ENCODE data around the gene ETNK1. TPM values are rescaled to one million over a fixed set of nuclear protein-coding genes. Genes with fewer than 3 reads are reported as not detected.

Gene ETNK1
- total and polyA plus RNA-seq, 2 experiments from 2014 or later = 20.0 to 34.0 TPM

DNA sequence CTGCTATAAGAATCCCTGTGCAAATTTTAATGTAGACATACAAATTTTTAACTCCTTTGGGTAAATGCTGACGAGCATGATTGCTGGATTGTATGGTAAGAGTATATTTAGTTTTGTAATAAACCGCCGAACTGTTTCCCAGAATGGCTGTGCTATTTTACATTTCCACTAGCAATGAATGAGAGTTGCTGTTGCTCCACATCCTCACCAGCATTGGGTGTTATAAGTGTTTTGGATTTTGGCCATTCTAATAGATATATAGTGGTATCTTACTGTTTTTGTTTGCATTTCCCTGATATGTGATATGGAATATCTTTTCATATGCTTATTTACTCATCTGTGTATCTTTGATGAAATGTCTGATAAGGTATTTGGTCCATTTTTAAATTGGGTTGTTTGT lies 23.7 kb downstream of the ETNK1 start:
- Histone ChIP-seq H3K4me3 (no peak overlapping the region), H3K27ac (no peak overlapping the region), H3K4me1 (ENCODE audit: insufficient read depth) (peaks cover 10% of the 10 kb centered on the region), H3K9me2 (ENCODE audit: insufficient read depth) (no peaks in the 10 kb centered on the region), H3F3A (ENCODE audit: insufficient read depth) (peaks cover 13% of the 10 kb centered on the region; the same call in 1 of the 2 replicates), H3K9me3 (ENCODE audit: low read depth) (no peaks in the 10 kb centered on the region), H3K79me2 (ENCODE audit: insufficient read depth) (peaks cover 87% of the 10 kb centered on the region), H3K9ac (no peak overlapping the region), H2AFZ (no peak overlapping the region), H3K27me3 (replicated peaks; ENCODE audit: insufficient read depth) (no peaks in the 10 kb centered on the region), H3K36me3 (ENCODE audit: low read depth) (no peaks in the 10 kb centered on the region), H3K4me2 (ENCODE audit: unreplicated experiment) (no peak overlapping the region), H4K20me1 (ENCODE audit: insufficient read depth) (no peaks in the 10 kb centered on the region)
- TF ChIP-seq EZH2 (IDR thresholded peaks at IDR 0.05; ENCODE audit: insufficient read depth, poor library complexity, severe bottlenecking) (no peak), EZH2phosphoT487 (IDR thresholded peaks at IDR 0.05; ENCODE audit: insufficient read depth, low read depth) (no peak)
- in situ Hi-C loops (cut with MboI) = no loop called here
- no peak for DNase-seq
- 96 to 99% methylated on average over 3 of the region's 3 CpGs for WGBS, 2 experiments (ENCODE audit: low coverage in 1 of 2, low lambda C conversion rate in 2 of 2, missing lambda C conversion rate in 2 of 2)

DNA sequence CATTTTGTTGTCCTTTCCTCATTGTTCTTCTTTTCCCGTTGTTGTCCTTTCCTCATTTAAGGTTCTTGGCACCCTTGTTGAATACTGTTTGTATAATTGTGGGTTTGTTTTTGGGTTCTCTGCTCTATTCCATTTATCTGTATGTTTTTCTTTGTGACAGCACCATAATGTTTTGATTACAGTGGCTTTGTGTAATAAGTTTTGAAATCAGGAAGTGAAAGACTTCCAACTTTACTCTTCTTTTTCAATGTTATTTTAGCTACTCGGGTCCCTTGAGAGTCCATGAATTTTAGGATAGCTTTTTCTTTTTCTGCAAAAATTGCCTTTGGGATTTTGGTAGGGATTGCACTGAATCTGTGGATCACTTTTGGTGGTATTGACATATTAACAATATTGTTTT lies 28.1 kb downstream of the ETNK1 start:
- H3K9me2 ChIP-seq (ENCODE audit: insufficient read depth) = no peaks in the 10 kb centered on the region
- H3K4me1 ChIP-seq (ENCODE audit: insufficient read depth) = peaks cover 23% of the 10 kb centered on the region
- H3K9me3 ChIP-seq (ENCODE audit: low read depth) = no peaks in the 10 kb centered on the region
- H3K4me3 ChIP-seq = no peak overlapping the region
- H3K79me2 ChIP-seq (ENCODE audit: insufficient read depth) = peaks cover 83% of the 10 kb centered on the region
- TF ChIP-seq EZH2phosphoT487 (IDR thresholded peaks at IDR 0.05; ENCODE audit: insufficient read depth, low read depth) (no peak), EZH2 (IDR thresholded peaks at IDR 0.05; ENCODE audit: insufficient read depth, poor library complexity, severe bottlenecking) (no peak)
- H3K27me3 ChIP-seq (replicated peaks; ENCODE audit: insufficient read depth) = no peaks in the 10 kb centered on the region
- no peak overlapping the region for H3K9ac ChIP-seq
- H3K4me2 ChIP-seq (ENCODE audit: unreplicated experiment) = peak overlapping the region; percentile 3
- no peaks in the 10 kb centered on the region for H3K36me3 ChIP-seq (ENCODE audit: low read depth)
- 1 to 2% methylated on average over 2 of the region's 2 CpGs for WGBS, 2 experiments (ENCODE audit: low coverage in 1 of 2, low lambda C conversion rate in 2 of 2, missing lambda C conversion rate in 2 of 2)
- H3K27ac ChIP-seq = peak overlapping the region; percentile 4; the same call in 1 of the 2 replicates
- peak; percentile 43 for DNase-seq
- H2AFZ ChIP-seq = no peak overlapping the region
- in situ Hi-C loops (cut with MboI) = no loop called here
- peaks cover 22% of the 10 kb centered on the region; the same call in 1 of the 2 replicates for H3F3A ChIP-seq (ENCODE audit: insufficient read depth)
- no peaks in the 10 kb centered on the region for H4K20me1 ChIP-seq (ENCODE audit: insufficient read depth)

DNA sequence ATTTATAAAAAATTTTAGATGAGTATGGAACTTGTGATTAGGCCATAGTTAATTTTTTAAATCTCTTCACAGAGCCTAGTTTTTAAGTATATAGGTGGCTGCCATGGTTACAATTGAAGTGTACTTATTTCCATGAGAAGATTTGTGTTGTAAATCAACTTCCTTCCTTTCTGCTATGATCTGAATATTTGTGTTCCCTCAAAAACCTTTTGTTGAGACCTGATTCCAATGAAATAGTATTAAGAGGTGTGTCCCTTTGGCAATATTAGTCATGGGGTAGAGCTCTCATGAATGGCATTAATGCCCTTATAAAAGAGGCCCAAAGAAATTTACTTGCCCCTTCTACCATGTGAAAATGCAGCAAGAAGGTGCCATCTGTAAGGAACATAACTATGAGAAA lies 28.8 kb downstream of the ETNK1 start:
- Histone ChIP-seq H3K4me3 (no peak overlapping the region), H3K9ac (no peak overlapping the region), H3K9me2 (ENCODE audit: insufficient read depth) (no peaks in the 10 kb centered on the region), H3K4me2 (ENCODE audit: unreplicated experiment) (no peak overlapping the region), H3K36me3 (ENCODE audit: low read depth) (no peaks in the 10 kb centered on the region), H3K27ac (no peak overlapping the region), H3K4me1 (ENCODE audit: insufficient read depth) (peaks cover 30% of the 10 kb centered on the region), H3K9me3 (ENCODE audit: low read depth) (no peaks in the 10 kb centered on the region), H2AFZ (no peak overlapping the region), H3K27me3 (replicated peaks; ENCODE audit: insufficient read depth) (no peaks in the 10 kb centered on the region), H3K79me2 (ENCODE audit: insufficient read depth) (peaks cover 79% of the 10 kb centered on the region), H4K20me1 (ENCODE audit: insufficient read depth) (no peaks in the 10 kb centered on the region), H3F3A (ENCODE audit: insufficient read depth) (peaks cover 22% of the 10 kb centered on the region; the same call in 1 of the 2 replicates)
- in situ Hi-C loops (cut with MboI) = no loop called here
- TF ChIP-seq EZH2phosphoT487 (IDR thresholded peaks at IDR 0.05; ENCODE audit: insufficient read depth, low read depth) (no peak), EZH2 (IDR thresholded peaks at IDR 0.05; ENCODE audit: insufficient read depth, poor library complexity, severe bottlenecking) (no peak)
- DNase-seq = no peak

DNA sequence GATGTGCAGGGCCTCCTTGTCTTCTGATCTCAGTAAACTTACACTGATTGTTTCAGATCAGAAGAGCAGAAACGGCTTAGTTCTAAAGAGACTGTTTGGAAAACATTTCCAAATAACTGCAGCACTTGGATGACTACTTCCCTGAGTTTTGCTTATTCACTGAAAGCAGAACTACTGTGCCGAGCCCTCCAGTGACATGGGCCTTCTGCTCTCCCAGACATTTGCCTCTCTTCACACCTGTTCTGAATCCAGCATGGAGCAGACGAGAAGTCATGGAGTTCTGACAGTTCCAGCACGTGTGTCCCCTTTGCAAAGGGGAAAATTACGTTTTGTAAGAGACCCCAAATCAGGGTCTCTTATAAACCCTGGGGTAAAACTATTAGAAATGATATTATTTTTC lies 31.4 kb downstream of the ETNK1 start:
- Histone ChIP-seq H3K4me3 (no peak overlapping the region), H3K36me3 (ENCODE audit: low read depth) (0 out of 2 replicates have a peak, but pooled peaks cover 5% of the 10 kb centered on the region), H3K9me2 (ENCODE audit: insufficient read depth) (no peaks in the 10 kb centered on the region), H3K9ac (no peak overlapping the region), H3K27me3 (replicated peaks; ENCODE audit: insufficient read depth) (no peaks in the 10 kb centered on the region), H3F3A (ENCODE audit: insufficient read depth) (peaks cover 22% of the 10 kb centered on the region; the same call in 1 of the 2 replicates), H4K20me1 (ENCODE audit: insufficient read depth) (no peaks in the 10 kb centered on the region), H3K9me3 (ENCODE audit: low read depth) (no peaks in the 10 kb centered on the region), H3K4me1 (ENCODE audit: insufficient read depth) (peaks cover 30% of the 10 kb centered on the region), H3K27ac (no peak overlapping the region), H3K79me2 (ENCODE audit: insufficient read depth) (peaks cover 61% of the 10 kb centered on the region), H3K4me2 (ENCODE audit: unreplicated experiment) (no peak overlapping the region), H2AFZ (no peak overlapping the region)
- 88 to 95% methylated on average over 5 of the region's 5 CpGs for WGBS, 2 experiments (ENCODE audit: low coverage in 1 of 2, low lambda C conversion rate in 2 of 2, missing lambda C conversion rate in 2 of 2)
- DNase-seq = no peak
- in situ Hi-C loops (cut with MboI) = no loop called here
- TF ChIP-seq EZH2 (IDR thresholded peaks at IDR 0.05; ENCODE audit: insufficient read depth, poor library complexity, severe bottlenecking) = no peak
- TF ChIP-seq EZH2phosphoT487 (IDR thresholded peaks at IDR 0.05; ENCODE audit: insufficient read depth, low read depth) = no peak

DNA sequence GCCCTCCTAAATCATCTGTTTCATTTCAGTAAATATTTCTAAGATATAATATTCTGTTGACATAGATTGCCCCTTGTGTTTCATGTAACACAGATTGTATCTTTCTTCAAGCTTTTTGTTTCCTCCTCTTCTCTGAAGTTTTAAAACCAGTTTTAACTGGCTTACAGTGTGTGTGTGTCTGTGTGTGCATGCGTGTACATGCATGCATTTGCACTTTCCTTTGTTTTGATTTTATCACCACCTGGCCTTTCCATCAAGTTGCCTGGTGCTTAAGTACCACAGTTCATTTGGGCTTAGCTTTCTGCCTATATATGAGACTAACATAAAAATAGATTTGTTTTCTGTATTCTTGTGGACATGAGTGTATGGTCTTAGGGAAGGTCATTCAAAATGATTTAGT lies 31.9 kb downstream of the ETNK1 start:
- H4K20me1 ChIP-seq (ENCODE audit: insufficient read depth) = no peaks in the 10 kb centered on the region
- no peak overlapping the region for H3K4me2 ChIP-seq (ENCODE audit: unreplicated experiment)
- no peak overlapping the region for H3K27ac ChIP-seq
- H3K79me2 ChIP-seq (ENCODE audit: insufficient read depth) = peaks cover 59% of the 10 kb centered on the region
- H3K9ac ChIP-seq = no peak overlapping the region
- H3K36me3 ChIP-seq (ENCODE audit: low read depth) = 0 out of 2 replicates have a peak, but pooled peaks cover 5% of the 10 kb centered on the region
- H3K27me3 ChIP-seq (replicated peaks; ENCODE audit: insufficient read depth) = no peaks in the 10 kb centered on the region
- H3F3A ChIP-seq (ENCODE audit: insufficient read depth) = peaks cover 22% of the 10 kb centered on the region; the same call in 1 of the 2 replicates
- no peaks in the 10 kb centered on the region for H3K9me3 ChIP-seq (ENCODE audit: low read depth)
- DNase-seq = no peak
- no peak for TF ChIP-seq EZH2phosphoT487 (IDR thresholded peaks at IDR 0.05; ENCODE audit: insufficient read depth, low read depth)
- no peak for TF ChIP-seq EZH2 (IDR thresholded peaks at IDR 0.05; ENCODE audit: insufficient read depth, poor library complexity, severe bottlenecking)
- WGBS, 2 experiments (ENCODE audit: low coverage in 1 of 2, low lambda C conversion rate in 2 of 2, missing lambda C conversion rate in 2 of 2) = 96 to 100% methylated on average over 1 of the region's 1 CpG
- H2AFZ ChIP-seq = no peak overlapping the region
- H3K9me2 ChIP-seq (ENCODE audit: insufficient read depth) = no peaks in the 10 kb centered on the region
- peaks cover 30% of the 10 kb centered on the region for H3K4me1 ChIP-seq (ENCODE audit: insufficient read depth)
- in situ Hi-C loops (cut with MboI) = no loop called here
- no peak overlapping the region for H3K4me3 ChIP-seq

Data from GM23248 (cell line).